DMS153 (cell line): Measurements from ENCODE around the gene KCNH8.

ENCODE experiments used
- DNase-seq: peaks from one replicate; lab custom pipeline; 2025; lab: John Stamatoyannopoulos, UW

Gene KCNH8

DNA sequence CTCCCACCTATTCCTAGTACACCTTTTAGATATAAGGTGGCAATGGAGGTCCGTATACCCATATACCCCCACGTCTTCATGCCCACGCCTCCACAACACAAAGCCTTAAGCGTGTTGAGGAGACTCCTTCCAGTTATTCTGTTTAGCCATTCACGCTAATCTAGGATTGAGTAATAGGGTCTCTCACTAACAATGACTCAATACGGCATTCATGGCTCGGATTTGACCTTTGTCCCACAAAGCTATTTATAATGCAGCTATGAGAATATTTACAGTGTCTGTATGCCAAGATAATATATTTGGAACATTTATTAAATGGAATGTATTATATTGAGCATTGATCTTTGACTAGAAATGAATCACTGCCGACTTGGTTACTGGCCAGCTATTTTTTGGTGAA, 215.8 kb downstream of the KCNH8 start:
- DNase-seq, result no peak

DNA sequence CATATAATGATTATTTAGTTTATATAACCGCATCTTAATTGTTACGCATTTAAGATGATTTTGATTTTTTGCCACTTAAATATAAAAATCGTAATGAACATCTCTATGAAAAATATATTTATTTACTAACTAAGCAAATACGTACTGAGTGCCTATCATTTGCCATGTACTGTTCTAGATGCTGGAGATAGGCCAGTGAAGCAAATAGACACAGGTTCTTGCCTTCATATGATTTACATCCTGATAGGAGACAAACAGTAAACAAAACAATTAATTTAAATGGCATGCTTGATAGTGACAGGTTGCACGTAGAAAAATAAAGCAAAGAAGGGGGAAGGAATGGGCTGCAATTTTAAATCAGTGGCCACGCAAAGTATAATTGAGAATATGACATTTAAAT, 217.2 kb downstream of the KCNH8 start:
- DNase-seq, result no peak

DNA sequence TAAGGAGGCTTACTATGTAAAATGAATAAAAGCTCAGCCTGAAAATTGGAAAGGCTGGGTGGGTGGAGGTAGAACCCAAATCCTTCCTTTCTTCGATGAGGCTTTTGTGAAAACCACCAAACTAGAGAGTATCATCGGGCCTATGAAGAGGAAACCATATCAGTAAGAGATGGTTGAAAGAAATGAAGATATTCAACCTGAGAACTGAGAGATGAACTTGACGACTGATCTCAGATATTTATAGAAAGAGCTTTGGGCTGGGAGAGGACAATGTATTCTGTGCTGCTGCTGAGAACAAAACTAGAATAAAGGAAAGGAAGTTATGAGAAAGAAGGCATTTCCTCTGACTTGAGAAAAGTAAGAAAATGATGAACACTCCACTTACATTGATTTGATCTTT, 236.6 kb downstream of the KCNH8 start:
- no peak for DNase-seq

DNA sequence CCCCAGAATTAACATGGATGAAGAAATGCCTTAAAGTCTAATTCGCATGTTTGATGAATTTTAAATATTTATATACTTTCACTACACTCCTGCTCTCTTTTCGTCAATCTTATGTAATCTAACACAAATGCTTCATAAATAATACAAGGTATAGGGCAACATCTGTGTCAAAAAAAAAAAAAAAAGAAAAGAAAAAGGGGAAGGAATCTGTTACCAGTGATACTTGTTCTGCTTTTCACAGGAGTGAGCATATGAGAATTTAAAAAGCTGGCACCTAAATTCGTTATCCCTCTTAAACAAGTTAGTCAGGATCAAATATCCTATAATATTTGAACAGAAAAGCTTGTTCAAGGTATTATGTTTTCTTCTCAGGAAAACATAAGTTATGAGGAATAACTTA, 243.8 kb downstream of the KCNH8 start:
- DNase-seq, result no peak

DNA sequence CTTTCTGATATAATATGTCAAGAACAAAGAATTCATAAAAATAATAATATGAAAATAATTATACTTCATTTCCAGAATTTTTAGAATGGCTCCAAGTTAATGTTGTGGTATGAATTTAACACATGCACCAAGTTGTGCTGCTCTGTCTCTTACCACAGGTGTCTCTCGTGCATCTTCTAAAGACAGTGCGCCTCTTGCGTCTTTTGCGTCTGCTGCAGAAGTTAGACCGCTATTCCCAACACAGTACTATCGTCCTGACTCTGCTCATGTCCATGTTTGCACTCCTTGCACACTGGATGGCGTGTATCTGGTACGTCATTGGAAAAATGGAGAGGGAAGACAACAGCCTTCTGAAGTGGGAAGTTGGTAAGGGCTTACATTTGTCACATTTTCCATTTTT, 246.6 kb downstream of the KCNH8 start:
- no peak for DNase-seq

DNA sequence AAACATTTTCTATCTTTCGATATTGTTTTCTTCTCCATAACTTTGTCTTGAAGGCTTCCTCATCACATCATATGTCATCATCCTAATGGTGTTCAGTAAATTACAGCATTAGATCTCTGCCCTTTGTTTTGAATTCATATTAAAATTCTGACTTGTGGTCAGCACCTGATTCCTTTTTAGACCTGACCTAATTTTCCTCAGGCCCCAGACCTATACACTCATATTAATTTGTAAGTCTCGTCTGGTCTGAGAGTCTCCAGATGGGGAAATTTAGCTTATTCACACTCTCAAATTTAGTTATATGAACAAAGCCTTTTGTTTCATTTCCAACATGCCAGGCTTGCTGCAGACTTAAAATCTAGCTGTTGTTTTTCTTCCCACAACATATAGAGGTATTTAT, 248.4 kb downstream of the KCNH8 start:
- no peak for DNase-seq

DNA sequence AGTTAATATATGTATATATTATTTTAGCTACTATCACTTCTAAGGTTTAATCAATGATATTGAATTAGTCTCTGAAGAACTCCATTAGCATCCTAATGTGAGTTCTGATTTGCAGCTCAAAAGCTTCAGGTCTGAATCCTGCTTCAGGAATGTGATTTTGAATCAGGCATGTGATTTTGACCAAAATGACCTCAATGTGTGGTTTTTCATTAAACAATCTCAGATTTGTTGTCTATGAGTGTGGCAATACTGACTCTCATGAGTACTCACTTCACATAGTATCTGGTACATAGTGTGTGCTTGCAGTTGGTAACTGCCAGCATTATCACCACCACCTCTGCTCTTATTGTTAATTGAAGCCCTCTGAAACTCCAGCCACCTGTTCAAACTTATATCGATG, 251.0 kb downstream of the KCNH8 start:
- DNase-seq, result no peak

DNA sequence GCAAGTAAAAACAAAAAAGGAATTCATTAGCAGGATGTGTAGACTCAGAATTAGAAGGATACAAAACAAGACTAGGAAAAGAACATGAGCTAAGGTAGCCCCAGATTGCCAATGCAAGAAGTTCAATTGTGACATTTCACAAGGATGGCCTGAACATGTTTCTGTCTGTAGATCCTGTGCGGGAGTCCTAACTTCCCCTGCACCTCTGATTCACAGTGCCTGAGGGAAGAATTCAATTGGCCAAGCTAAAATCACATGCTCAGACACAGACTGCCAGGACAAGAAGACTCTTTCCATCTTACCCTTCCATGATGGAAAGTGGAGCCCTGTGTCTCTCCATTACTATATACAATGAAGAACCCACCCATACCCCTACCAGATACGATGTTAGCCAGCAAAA, 251.5 kb downstream of the KCNH8 start:
- no peak for DNase-seq

DNA sequence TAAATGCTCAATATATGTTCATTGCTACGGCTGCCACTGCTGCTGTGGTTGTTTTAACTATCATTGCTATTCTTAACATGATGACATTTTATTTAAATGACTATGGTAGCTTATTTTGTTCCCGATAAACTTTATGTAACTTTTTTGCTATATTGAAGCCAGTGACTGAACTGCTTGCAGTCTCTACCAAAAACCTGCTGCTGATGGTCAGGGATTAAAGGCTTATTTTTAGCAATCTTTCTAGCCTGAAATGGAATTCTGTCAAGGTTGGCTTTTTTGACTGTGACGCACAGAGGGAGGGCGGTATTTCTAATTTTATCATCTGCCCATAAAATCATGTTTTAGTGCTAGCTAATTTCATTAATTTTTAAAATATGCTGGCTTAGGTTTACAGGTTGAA, 271.8 kb downstream of the KCNH8 start:
- DNase-seq, result no peak

DNA sequence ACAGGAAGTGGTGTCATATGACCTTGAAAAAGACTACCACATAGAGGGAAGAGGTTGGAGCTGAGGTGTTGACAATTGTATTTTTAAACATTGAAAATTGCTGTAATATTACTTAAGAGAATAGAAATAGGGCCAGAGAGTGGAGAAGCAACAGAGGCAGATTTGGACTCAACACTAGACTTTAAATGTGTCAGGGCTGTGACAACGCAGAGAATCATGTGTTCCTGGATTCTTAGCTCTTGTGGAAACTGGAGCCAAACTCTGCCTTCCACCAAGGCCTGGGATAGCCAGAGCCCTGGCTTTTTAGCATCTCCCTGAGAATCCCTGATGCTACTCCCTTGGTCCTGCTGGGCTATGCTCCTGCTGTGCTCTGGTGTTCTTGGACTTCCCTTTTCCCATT, 277.5 kb downstream of the KCNH8 start:
- DNase-seq, result no peak

DNA sequence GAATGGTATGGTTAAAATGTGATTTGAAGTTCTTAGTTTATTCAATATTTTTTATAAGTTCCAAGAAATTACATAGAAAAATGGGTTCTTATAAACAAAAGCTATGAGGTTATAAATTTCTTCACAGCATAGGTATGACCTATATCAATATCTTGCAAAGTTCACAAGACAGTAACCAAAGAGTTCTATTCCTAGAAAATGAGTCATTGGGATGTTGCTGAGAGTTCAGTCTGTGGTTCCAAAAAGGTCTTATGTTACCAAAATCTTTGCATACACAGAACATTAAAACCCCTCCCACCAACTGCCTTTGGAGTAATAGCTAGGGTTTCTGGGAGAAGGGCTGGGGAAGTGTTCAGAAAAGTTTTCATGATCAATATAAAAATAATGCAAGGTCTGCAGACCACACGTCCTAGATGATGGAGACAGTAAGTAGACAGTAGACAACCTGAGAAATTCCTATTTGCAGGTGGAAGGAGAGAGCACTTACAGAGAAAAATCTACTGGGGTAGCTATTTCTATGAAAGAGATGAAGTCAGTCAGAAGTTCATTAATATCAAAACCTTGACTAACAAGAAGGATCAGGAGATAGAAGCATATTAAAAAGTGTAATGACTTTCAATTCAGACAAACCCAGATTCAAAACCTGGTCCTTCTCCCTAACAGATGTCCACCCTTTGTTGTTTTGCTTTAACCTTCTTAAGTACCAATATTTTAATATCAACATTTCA, 279.3 kb downstream of the KCNH8 start:
- DNase-seq, result no peak

DNA sequence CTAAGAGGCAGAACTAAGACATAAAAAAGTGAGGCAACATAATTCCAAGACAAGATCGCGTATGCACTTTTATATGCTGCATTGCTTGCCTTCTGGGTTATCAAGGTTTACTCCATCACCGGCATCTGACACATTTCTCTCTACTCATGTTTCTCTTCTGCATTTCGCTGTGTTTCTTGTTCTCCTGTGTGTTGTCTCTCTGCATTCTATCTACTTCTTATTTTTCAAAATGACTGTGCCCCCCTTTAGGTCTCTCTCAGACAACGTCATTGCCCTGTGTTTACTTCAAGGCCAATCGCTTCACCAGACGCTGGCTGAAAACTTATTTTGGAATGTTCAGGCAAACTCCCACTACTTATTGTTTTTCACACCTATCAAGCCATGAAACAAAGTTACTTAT, 280.4 kb downstream of the KCNH8 start:
- DNase-seq, result no peak

DNA sequence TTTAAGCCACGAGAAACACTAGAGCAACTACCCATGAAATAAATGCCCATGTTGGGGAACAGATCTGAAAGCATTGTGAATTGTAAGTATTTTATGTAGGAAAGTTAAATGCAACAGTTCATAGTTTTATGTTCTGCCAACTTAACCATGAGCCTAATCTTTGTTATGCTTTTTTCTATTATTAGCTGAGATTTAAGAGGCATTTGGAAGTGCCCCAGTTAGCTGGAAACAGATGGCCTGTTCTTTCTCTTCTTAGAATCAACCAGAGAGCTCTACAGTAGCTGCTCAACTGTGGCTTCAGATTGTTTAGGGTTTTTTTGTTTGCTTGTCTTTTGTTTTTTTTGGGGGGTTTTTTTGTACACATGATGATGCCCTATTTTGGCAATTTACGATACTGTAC, 284.4 kb downstream of the KCNH8 start:
- no peak for DNase-seq

DNA sequence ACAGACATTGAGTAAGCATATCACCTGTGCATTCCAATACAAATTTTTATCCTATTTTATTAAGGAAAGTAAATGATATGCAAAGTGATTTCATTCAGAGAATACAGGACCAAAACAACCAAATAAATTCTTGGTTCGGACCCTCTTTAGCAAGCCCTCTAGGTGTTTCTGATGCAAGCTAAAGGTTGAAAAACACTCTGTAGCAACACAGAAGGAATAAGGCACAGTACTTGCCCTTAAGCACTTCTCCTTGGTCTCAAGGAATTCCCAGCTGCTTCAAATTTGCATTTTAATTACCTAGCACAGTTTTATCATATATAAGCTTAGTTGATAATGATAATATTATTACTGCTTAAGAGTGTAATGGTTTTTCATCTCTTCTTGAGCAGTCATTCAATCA, 288.4 kb downstream of the KCNH8 start:
- no peak for DNase-seq

DNA sequence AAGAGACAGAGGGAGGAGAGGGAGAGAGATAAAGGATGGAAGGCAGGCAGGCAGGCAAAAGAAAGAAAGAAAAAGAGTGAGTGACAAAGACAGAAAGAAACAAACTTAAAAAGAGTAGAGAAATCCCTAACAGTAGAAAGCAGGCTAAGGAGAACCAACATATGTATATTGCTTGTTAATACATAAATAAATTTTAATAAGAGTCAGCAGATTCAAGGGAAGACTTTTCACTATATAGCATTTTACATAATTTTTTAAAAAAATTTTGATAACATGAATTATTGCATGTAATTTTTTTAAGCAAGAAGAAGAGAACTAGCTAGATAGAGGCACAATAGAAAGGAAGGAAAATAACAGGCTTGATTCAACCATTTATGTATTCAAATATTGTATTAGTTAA, 291.6 kb downstream of the KCNH8 start:
- no peak for DNase-seq

DNA sequence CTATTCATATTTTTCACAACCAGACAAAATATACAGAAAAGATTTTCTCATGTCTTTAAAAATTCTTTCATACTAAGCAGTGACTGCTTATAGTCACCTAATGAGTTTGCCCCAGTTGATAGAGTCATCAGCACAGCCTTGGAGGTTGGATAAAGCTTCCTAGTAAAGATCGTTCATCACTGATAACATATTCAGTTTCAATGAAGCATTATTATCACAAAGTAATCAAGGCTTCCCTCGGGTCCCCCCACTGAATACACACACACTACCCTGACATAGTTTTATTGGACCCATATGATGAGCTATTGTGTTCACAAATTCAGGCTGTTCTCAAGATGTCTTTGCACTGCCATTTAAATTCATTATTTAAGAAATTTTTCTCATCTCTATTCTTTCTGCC, 297.8 kb downstream of the KCNH8 start:
- no peak for DNase-seq

DNA sequence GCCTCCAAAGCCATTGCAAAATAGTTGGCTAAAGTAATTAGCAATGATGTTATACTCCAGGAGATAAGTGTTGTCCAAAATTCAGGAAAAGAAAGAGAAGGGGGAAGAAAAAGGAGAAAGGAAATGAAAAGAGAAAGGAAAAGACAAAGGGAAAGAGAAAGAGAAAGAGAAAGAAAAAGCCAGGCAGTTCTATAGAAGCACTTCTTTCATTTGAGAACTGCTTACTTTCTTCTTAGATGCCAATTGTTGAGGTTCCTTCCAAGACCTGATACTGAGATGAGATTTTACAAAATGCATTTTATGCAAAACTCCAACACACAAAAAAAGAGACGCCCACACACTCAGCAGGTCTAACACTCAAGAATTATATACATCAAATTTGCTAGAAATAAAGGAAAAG, 298.4 kb downstream of the KCNH8 start:
- DNase-seq, result no peak

DNA sequence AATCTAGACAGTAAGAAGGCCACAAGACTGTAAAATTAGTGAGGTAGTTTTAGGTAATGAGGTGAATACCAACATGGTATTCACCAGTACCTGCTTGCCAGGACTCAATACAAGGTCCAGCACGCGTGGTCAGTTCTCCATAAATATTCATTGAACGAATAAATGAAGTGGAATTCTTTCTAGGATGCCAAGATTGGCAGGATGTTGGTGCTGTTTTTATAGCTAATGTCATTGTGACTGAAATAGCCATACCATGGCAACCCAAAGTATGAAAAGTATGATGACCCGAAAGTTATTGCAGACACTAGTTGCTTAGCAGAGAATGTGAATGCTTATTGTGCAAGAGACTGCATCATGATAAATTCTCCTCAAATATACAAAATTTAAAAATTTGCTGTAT, 307.2 kb downstream of the KCNH8 start:
- no peak for DNase-seq

DNA sequence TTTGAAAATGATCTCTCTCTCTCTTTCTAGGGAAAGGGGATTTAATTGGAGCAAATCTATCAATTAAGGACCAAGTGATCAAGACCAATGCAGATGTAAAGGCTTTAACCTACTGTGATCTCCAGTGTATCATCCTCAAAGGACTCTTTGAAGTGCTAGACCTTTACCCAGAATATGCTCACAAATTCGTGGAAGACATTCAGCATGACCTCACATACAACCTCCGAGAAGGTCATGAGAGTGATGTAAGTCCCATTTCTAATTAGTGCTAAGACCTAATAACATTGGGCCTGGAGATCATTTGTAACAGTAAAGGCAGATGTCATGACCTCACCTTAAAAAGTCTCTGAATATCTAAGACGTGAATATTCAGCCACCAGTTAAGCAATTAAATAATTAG, 308.4 kb downstream of the KCNH8 start:
- DNase-seq, result no peak

DNA sequence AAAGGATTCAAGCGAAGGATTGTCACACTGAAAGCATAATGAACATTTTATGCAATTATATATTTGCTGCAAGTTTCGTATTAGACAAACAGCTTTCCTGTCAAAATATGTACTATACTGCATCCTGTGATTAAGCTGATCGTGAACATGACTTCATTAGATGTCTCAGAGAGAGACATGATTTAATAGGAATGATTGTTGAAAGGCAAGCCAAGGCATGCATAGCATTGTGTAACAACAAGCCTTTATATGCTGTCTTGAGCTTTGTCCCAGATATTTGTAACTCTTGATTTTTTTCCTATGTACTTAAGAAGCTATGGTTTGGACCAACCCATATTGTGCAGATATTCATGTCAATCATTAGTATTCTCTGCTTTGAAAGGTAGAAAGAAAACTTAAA, 309.1 kb downstream of the KCNH8 start:
- DNase-seq, result no peak

DNA sequence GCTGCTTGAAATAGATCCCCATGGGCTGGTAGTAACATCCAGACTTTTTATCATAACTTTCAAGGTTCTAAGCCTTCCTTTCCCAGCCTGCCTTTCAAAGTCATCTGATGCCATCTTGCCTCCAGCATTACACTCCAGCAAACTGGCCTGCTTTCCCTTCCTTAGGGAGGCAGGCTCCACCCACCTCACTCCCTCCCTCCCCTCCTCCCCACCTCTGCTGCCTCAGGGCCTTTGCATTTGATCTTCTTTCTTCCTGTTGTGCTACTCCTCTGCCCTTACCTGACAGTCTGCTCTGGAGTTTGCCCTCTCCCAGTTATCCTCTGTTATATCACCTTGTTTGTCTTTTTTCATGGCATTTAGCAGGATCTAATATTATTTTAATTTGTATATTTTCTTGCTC, 319.5 kb downstream of the KCNH8 start:
- DNase-seq, result no peak

DNA sequence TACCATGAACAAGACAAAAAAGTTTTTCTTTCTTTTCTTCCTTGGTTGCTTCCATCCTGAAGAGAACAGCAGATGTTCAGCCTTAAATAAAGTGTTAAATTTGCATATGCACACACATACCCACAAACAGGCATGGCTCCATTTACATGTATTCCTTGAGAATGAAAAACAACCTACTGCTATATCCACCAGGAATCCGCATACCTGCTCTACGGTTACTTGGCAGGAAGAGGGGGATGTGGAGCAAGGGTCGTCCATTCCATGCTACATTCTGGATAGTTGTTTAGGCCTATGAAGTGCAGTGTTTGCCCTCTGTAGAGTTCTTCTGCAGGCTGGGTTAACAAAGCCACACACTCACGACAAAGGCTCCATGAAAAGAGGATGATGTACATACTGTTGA, 322.8 kb downstream of the KCNH8 start:
- no peak for DNase-seq

DNA sequence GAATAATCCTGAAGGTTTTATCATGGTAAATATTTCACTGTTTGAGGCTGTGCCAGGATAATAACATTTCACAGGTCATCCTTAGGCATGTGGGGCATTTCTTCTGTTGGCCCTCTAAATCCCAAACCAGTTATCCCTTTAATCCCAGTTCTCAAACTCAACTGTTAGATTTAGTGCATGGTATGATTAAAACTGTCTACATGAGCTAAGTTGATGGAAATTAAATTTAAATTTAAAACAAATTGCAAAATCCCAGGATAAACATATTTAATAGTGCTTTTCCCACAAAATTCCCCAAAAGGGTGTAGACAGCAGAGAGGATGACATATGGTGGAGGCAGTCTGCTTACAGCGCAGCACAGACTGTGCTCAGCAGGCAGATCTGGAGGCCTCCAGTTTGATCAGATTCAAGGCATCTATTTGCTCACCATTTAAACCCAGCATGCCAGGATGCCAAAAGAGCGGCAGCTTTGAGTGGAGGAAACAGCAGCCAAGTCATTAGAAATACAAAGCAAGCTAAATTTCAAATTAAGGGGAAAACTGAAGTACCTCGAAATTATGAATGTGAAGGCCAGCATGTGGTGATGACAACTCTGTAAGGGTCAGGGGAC, 325.8 kb downstream of the KCNH8 start:
- DNase-seq, result no peak

DNA sequence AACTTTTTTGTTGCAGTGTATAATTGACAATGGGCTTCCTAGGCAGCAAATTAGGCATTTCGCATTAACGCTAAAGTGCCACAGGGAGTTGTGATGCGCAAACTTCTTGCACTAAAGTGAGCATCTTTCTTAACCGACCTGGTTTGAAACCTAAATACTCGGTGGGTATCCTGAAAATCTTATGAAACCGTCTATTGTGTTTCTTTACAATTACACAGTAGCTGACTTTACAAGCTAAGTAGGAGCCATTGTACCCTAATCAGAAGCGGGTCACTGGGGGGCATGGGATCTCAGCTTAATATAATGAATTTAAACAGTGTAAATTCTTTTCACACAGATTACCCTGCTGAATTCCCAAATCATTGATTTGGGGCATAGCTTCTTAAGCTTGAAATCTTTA, 328.0 kb downstream of the KCNH8 start:
- DNase-seq, result no peak
